Peyer's patch (tissue), 4 donors: ENCODE results near the gene MOK. TPM values are rescaled to one million over a fixed set of nuclear protein-coding genes. Genes with fewer than 3 reads are reported as not detected.

Experiments
- DNase-seq, 3 donors: peaks; one replicate each; pipeline ENCODE4 v3.0.0-alpha.2; 2017 to 2019
- H3K27ac ChIP-seq, 4 donors: fragments of 200-600 bp; sonication (generic); one replicate each; pipeline ENCODE4 v1.5.1; 2016 to 2019
- H3K27me3 ChIP-seq, 2 donors: fragments of 200-600 bp; sonication (generic); one replicate each; pipeline ENCODE4 v1.5.1; 2019
- H3K36me3 ChIP-seq, 3 donors: fragments of 200-600 bp; sonication (generic); one replicate each; pipeline ENCODE4 v1.5.1; 2016 to 2019
- H3K4me1 ChIP-seq, 4 donors: fragments of 200-600 bp; sonication (generic); one replicate each; pipeline ENCODE4 v1.5.1; 2016 to 2019
- H3K4me3 ChIP-seq, 4 donors: fragments of 200-600 bp; sonication (generic); 1 replicate in 3 of 4; 2 replicates in 1 of 4; pipeline ENCODE4 v1.5.1; 2016 to 2019; ENCODE audit warnings: mild to moderate bottlenecking in 1 of 4
- H3K9me3 ChIP-seq, 4 donors: fragments of 200-600 bp; sonication (generic); one replicate each; pipeline ENCODE4 v1.5.1; 2016 to 2019; ENCODE audit warnings: mild to moderate bottlenecking in 1 of 4
- CTCF ChIP-seq, 6 experiments: fragments of 450-650 bp in 4 of 6; fragments of 200-600 bp in 2 of 6; sonication (generic) in 1 of 6; IDR thresholded peaks; one replicate each; pipeline ENCODE4 v1.5.1; 2017 to 2019; ENCODE audit warnings: antibody characterized with exemption in 6 of 6, mild to moderate bottlenecking in 3 of 6, moderate library complexity in 1 of 6
- POLR2A ChIP-seq, 2 donors: fragments of 450-650 bp; IDR thresholded peaks; one replicate each; pipeline ENCODE4 v1.5.1; 2017; ENCODE audit warnings: antibody characterized with exemption in 2 of 2, mild to moderate bottlenecking in 2 of 2, moderate library complexity in 2 of 2
- total RNA-seq, 4 donors: library from RNA; depleted of rRNA; stranded (reverse); fragments of >200 nt; gene quantifications; one replicate each; pipeline ENCODE4 v1.1.0, GENCODE V29; 2016

MOK gene
- total RNA-seq, 4 donors from 2014 or later, result 4.6 to 30.5 (median 14.6) TPM

GRCh38 chr14:102348376-102348775 lies 43.4 kb upstream of the MOK start:
- TF ChIP-seq CTCF (IDR thresholded peaks at IDR 0.05) (no peak), POLR2A (IDR thresholded peaks at IDR 0.05) (no peak)
- H3K4me3 ChIP-seq, result no peak overlapping the region
- peaks cover 0 to 95% (median 0%) of the 10 kb centered on the region in 3 donors for H3K36me3 ChIP-seq
- no peaks in the 10 kb centered on the region for H3K27me3 ChIP-seq
- no peaks in the 10 kb centered on the region for H3K4me1 ChIP-seq
- DNase-seq, result no peak
- no peaks in the 10 kb centered on the region for H3K9me3 ChIP-seq
- no peak overlapping the region for H3K27ac ChIP-seq

- no peak for TF ChIP-seq POLR2A (IDR thresholded peaks at IDR 0.05)
- Histone ChIP-seq H3K27ac (no peak overlapping the region), H3K27me3 (no peaks in the 10 kb centered on the region), H3K9me3 (no peaks in the 10 kb centered on the region), H3K4me3 (no peak overlapping the region), H3K36me3 (peaks cover 0 to 94% (median 0%) of the 10 kb centered on the region in 3 donors), H3K4me1 (no peaks in the 10 kb centered on the region)
- DNase-seq, result no peak
Measured at GRCh38 chr14:102346645-102347044, 41.7 kb upstream of the MOK start.

- no peak for TF ChIP-seq POLR2A (IDR thresholded peaks at IDR 0.05)
- Histone ChIP-seq H3K4me1 (no peaks in the 10 kb centered on the region), H3K36me3 (peaks cover 0 to 90% (median 0%) of the 10 kb centered on the region in 3 donors), H3K27ac (no peak overlapping the region), H3K4me3 (no peak overlapping the region), H3K27me3 (no peaks in the 10 kb centered on the region), H3K9me3 (no peaks in the 10 kb centered on the region)
- no peak for DNase-seq
Measured at GRCh38 chr14:102345232-102345631, 40.3 kb upstream of the MOK start.

- H3K36me3 ChIP-seq, result peaks cover 0 to 86% (median 0%) of the 10 kb centered on the region in 3 donors
Measured at GRCh38 chr14:102344485-102344884, 39.5 kb upstream of the MOK start.

GRCh38 chr14:102344084-102344483 lies 39.1 kb upstream of the MOK start:
- Histone ChIP-seq H3K4me3 (no peak overlapping the region), H3K27me3 (no peaks in the 10 kb centered on the region), H3K9me3 (no peaks in the 10 kb centered on the region), H3K27ac (no peak overlapping the region), H3K36me3 (peaks cover 0 to 86% (median 0%) of the 10 kb centered on the region in 3 donors), H3K4me1 (no peaks in the 10 kb centered on the region)
- DNase-seq, result no peak
- TF ChIP-seq POLR2A (IDR thresholded peaks at IDR 0.05) (no peak), CTCF (IDR thresholded peaks at IDR 0.05) (no peak)

More at GRCh38 chr14:102344485-102344884, 39.5 kb upstream of the MOK start:
- no peaks in the 10 kb centered on the region for H3K4me1 ChIP-seq
- no peak overlapping the region for H3K27ac ChIP-seq
- H3K9me3 ChIP-seq, result no peaks in the 10 kb centered on the region
- H3K4me3 ChIP-seq, result no peak overlapping the region
- DNase-seq, result no peak
- no peaks in the 10 kb centered on the region for H3K27me3 ChIP-seq
- TF ChIP-seq POLR2A (IDR thresholded peaks at IDR 0.05) (no peak), CTCF (IDR thresholded peaks at IDR 0.05) (no peak)

- DNase-seq, result no peak
- TF ChIP-seq POLR2A (IDR thresholded peaks at IDR 0.05) (no peak), CTCF (IDR thresholded peaks at IDR 0.05) (no peak)
- H3K36me3 ChIP-seq, result peaks cover 0 to 83% (median 0%) of the 10 kb centered on the region in 3 donors
Measured at GRCh38 chr14:102342238-102342637, 37.3 kb upstream of the MOK start.

GRCh38 chr14:102341566-102341965 lies 36.6 kb upstream of the MOK start:
- Histone ChIP-seq H3K36me3 (peaks cover 0 to 83% (median 0%) of the 10 kb centered on the region in 3 donors), H3K27ac (no peak overlapping the region), H3K9me3 (no peaks in the 10 kb centered on the region), H3K4me1 (no peaks in the 10 kb centered on the region), H3K4me3 (no peak overlapping the region), H3K27me3 (no peaks in the 10 kb centered on the region)
- no peak for DNase-seq
- TF ChIP-seq CTCF (IDR thresholded peaks at IDR 0.05), result no peak
- TF ChIP-seq POLR2A (IDR thresholded peaks at IDR 0.05), result no peak

More at GRCh38 chr14:102342238-102342637, 37.3 kb upstream of the MOK start:
- no peak overlapping the region for H3K4me3 ChIP-seq
- no peak overlapping the region for H3K27ac ChIP-seq
- no peaks in the 10 kb centered on the region for H3K4me1 ChIP-seq
- no peaks in the 10 kb centered on the region for H3K27me3 ChIP-seq
- no peaks in the 10 kb centered on the region for H3K9me3 ChIP-seq
